ENCODE data around the gene HBG2.
"Not testable (repeated sequence)": the region's sequence is repeated elsewhere in the genome, so short reads cannot be mapped to it uniquely, and the experiment has no call there.

HBG2 gene

DNA sequence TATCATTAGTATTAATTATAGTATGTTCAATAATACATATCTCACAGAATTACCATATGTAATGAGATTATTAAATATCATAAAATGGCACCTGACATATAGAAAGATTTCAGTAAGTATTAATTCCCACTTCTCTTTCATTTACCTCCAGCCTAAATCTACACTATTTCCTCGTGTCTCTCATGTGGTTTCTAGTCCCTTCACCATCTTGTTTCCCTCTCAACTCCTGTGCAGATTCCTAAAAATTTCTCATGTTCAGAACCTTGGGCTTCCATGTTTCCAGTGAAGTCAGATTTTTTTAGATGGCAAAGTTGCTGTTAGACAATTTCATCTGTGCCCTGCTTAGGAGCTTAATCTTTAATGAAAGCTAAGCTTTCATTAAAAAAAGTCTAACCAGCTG lies 29.3 kb upstream of the HBG2 start:
- no peak for DNase-seq

DNA sequence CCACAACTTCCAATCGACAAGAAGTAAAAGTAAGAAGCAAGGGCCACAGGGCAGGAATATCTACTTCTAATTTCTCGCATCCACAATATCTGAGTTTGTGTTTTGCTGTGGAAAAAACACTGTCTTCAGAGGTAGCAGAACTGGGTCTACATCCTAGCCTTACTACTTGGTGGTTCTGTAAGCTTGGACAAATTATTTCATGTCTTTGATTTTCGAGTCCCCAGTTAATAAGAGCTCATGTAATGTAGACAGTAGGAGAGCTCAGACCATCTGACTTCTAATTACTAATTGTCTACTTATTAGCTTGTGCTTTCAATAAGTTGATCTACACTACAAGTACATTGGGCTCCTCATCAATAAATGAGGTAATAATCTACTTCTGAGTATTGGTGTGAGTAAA lies 28.5 kb upstream of the HBG2 start:
- no peak for DNase-seq

DNA sequence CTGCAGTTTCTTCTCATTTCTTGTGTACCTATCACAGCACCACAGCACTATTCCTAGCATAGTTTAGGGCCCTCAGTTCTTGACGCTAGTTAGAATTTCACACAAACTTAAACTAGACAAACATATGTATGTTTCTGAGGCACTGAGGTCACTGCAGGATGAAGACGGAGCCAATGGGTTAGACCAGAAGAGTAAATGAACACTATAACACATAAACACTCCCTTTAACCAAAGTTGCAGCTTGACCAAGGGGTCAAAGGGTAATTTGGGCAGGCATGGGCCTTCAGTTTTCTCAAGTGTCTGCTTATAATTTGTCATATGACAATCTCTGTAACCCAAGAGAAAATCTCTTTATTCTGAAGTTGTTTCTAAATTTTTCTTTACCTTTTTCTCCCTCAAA lies 28.0 kb upstream of the HBG2 start:
- DNase-seq: no peak

DNA sequence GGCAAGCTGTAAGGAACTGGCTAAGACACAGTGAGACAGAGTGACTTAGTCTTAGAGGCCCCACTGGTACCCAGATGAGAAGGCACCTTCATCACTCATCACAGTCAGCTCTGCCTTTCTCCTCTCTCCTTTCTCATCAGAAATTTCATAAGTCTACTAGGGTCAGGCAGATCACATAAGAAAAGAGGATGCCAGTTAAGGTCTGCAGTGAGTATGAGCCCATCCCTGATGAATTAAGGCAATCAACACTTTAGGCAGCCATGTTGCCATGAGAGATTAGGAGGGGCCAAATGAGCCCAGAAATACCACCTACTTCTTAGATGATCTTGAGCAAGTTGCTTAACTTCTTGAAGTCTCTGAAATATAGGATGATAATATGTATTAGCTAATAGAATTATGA lies 27.0 kb upstream of the HBG2 start:
- DNase-seq: no peak

DNA sequence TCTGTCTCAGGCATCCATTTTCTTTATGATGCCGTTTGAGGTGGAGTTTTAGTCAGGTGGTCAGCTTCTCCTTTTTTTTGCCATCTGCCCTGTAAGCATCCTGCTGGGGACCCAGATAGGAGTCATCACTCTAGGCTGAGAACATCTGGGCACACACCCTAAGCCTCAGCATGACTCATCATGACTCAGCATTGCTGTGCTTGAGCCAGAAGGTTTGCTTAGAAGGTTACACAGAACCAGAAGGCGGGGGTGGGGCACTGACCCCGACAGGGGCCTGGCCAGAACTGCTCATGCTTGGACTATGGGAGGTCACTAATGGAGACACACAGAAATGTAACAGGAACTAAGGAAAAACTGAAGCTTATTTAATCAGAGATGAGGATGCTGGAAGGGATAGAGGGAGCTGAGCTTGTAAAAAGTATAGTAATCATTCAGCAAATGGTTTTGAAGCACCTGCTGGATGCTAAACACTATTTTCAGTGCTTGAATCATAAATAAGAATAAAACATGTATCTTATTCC lies 26.1 kb upstream of the HBG2 start:
- DNase-seq: no peak

DNA sequence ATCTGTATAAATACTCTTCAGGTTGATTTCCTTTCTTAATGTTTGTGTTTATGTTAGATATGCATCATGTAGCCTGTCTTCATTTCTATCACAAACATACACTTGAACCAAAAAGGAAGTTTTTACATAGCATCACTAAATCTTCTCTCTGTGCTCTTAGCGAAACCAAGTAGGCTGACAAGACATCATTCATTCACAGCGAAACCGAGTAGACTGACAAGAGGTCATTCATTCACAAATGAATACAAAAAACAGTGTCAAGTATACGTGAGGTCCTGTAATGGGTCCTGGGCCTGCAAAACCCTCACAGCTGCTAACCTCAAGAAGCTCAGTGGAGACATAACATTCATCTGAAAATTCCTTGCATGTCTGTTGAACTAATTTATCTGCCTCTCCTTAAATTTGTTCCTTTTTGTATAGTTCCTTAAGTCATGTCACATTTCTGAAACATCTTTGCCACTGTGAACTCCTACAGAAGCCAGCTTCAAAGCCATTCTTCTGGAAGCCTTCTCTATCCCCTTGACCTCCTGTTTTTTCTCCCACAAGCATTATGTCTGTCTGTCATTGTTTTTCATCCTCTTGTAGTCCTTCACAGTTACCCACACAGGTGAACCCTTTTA lies 25.0 kb upstream of the HBG2 start:
- no peak for DNase-seq

DNA sequence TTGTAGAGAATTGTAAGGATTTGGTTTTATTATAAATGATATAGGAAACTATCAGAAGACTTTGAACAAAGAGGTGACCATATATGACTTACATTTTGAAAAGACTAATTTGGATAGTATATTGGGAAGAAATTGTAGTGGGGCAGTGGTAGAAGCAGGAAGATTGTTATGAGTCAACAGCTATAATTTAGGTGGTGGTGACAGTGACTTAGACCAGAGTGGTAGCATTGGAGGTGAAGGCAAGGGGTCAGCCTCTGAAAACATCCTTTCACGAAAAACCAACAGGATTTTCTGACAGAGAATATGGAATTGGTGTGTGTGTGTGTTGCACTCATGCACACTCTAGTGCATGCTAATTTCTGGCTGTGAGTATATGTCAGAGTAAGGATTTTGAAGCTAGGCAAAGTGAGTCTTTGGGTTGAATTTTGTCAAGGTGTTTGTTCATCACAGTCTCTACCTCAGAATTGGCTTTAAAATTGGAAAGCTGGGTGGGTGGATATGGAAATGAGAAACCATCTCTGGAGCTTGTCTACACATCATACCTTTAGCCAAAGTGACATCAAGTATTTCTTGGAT lies 23.3 kb upstream of the HBG2 start:
- no peak for DNase-seq

DNA sequence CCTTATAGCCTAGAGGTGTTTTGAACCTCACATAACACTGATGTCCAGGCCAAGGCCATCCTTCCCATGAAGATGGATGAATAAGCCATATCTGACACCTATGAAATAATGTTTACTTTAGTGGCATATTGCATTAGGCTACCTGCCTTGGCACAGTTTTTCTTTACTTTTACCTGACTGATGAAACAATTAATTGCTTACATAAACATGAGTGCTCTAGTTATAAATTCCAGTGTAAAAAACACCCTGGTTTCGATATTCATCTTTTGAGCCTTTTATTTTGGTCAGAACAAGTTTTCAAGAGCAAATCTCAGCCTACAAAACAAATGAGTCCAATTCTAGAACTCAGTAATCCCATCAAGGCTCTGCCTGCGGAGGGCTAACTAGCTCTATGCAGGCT lies 22.1 kb upstream of the HBG2 start:
- no peak for DNase-seq

DNA sequence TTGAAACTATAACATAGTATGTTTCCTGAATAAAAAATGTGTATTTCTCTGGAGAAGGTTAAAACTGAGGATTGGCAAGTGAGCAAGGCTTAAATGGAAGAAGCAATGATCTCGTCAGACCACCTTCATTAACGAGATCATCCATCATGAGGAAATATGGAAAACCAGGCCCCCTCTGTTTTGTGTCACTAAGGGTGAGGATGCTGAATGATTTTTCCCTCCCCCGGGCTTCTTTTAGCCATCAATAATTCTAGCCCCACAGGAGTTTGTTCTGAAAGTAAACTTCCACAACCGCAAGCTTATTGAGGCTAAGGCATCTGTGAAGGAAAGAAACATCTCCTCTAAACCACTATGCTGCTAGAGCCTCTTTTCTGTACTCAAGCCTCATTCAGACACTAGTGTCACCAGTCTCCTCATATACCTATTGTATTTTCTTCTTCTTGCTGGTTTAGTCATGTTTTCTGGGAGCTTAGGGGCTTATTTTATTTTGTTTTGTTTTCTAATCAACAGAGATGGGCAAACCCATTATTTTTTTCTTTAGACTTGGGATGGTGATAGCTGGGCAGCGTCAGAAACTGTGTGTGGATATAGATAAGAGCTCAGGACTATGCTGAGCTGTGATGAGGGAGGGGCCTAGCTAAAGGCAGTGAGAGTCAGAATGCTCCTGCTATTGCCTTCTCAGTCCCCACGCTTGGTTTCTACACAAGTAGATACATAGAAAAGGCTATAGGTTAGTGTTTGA lies 21.0 kb upstream of the HBG2 start:
- DNase-seq: no peak

DNA sequence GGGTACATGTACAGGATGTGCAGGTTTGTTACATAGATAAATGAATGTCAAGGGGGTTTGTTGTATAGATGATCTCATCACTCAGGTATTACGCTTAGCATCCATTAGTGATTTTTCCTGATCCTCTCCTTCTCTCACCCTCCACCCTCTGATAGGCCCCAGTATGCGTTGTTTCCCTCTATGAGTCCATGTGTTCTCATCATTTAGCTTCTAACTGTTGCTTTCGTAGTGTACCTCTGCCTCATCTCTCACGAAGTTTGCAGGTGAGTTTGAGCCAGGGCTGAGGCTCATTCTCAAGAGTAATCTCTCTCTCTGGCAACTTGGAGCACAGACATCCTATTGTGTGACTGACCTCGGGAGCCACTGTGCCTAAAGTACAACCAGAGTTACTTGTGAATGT lies 19.8 kb upstream of the HBG2 start:
- DNase-seq: no peak

DNA sequence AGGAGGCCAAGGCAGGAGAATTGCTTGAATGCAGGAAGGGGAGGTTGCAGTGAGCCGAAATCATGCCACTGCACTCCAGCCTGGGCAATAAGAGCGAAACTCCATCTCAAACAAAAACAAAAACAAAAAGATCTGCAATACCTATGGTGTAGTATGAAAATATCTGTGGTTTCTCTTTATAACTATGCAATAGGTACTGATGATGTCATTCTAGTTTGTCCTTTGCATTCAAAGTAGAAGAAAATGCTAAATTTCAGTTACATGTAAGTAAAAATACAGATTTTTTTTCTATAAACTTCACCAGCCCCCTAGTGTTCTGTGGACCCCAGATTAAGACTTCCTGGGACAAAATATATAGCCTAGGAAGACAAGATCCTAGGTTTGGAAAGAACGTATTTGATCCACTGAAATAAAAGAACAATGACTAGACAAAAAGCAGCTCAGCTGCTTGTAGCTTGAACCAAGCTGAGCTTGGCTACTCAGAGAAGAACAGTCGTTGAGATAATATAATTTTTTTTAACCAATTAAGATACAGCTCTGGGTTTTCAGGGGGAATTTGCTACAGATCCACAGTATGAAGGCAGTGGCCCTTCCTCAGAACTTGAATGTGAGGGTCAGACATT lies 17.9 kb upstream of the HBG2 start:
- no peak for DNase-seq

DNA sequence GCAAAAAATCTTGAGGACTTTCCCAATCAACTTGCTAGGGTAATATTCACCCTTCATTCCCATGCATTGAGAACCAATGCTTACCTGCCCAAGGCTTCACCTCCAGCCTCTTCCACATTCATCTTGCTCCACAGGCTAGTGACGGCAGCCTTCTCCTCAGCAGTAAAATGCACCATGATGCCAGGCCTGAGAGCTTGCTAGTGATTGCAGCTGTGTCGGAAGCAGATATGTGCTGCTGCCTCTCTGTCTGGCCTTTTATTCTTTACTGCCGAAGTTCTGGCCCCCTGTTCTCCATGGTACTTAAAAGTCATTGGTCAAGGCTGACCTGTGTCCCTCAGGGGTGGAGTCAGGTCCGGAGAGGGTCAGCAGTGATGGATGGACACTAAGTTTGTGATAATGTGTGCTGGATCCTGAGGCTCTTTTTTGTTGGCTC lies 15.2 kb upstream of the HBG2 start, which contains the start of gene HBE1:
HBE1 (minus strand) TSS at position 231 of the 433 bp plus-strand sequence; CDS start at position 176, 55 bp downstream.
- no peak for DNase-seq

DNA sequence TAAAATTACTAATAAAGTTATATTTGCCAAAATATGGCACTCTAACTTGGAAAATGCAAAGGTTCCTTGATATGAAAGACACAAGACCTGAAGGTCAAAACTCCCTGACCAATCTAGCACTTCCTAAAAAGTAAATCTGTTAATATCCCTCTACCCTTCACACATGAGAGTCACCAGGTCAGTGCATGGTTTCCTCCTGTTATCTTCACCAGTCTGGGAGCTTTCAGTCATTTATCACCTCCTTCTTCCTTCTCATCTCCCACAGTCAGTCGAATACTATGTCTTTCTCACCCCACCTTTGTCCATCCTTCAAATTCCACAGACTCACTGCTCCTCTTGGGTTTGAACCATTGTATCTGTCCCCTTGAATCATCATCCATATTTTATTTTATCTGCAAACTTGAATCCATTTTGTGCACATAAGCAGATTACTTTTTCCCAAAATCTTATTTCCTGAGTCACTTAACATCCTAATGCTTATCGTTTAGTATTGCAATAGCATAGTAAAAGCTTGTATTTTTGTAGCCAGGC lies 12.5 kb upstream of the HBG2 start:
- no peak for DNase-seq

DNA sequence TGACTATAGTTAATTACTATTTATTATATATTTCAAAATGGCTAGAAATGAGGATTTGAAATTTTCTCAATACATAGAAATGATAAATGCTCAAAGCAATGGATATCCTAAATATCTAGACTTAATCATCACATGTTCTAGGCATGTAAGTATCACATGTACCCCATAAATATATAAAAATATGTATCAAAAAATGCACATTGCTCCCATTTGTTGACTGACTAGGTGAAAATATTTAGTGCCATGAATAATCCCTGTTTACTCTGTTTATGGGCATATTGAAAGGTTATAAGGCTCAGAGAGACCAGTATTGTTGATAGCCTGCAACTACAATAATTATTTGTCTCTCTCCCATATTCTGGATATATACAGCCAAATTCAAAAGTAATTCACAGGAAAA lies 12.0 kb upstream of the HBG2 start:
- DNase-seq: no peak

DNA sequence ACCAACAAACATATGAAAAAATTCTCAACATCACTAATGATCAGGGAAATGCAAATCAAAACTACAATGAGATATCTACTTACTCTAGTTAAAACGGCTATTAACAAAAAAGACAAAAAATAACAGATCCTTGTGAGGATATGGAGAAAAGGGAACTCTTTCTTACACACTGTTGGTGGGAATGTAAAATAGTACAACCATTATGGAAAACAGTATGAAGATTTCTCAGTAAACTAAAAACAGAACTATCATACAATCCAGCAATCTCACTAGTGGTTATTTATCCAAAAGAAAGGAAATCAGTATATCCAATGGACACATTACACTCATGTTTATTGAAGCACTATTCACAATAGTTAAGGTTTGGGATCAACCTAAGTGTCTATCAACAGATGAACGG lies 11.3 kb upstream of the HBG2 start:
- no peak for DNase-seq

DNA sequence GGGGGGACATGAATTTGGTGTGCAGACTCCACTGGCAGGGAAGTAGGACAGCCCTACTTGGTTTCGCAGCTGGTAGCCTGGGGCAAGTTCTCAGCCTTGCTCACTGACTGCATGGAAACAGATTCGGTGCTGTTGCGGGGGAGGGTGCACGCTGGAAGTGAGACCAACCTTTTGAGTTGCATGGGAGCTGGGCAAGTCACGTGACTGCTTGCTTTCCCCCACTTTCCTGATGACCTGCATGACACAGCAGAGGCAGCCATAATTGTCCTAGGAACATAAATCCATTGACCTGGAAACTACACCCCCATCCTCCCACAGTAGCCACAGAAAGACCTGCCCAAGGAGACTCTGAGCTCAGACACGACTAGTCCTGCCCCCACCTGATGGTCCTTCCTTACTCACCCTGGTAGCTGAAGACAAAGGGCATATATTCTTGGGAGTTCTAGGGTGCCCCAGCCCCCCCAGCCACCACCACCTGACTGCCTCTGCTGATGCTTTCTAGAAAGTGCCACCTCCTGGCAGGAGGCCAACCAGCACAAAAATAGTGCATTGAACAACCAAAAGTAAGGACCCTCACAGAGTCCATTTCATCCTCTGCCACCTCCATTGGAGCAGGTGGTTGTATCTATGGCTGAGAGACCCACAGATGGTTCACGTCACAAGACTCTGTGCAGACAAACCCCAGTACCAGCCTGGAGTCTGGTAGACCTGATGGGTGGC lies 4.1 kb upstream of the HBG2 start:
- DNase-seq: no peak

DNA sequence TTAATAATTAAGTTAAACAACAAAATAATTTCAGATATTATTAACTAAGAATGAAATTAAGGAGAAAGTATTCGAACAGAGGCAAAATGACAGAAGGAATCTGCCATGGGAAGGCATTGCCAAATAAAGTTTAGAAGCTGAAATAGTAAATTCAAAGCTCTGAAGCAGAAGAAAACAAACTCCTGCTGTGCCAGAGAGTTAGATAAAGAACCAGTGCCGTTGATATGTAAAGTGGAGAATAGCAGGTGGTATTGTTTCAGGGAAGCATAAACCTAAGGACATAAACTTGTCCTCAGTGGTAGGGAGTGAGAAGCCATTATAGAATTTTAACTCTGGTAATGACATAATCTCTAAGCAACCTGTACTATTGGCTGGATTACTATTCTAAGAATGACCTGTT lies 2.7 kb upstream of the HBG2 start:
- DNase-seq: no peak

DNA sequence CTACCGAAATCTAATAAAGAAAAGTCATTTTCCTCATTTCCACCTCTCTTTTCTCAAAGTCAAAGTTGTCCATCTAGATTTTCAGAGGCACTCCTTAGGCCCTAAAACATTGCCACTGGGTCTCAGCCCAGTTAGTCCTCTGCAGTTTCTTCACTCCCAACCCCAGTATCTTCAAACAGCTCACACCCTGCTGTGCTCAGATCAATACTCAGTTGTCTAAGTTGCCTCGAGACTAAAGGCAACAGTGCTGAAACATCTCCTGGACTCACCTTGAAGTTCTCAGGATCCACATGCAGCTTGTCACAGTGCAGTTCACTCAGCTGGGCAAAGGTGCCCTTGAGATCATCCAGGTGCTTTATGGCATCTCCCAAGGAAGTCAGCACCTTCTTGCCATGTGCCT lies 558 bp downstream of the HBG2 start:
- not testable (repeated sequence) for DNase-seq

DNA sequence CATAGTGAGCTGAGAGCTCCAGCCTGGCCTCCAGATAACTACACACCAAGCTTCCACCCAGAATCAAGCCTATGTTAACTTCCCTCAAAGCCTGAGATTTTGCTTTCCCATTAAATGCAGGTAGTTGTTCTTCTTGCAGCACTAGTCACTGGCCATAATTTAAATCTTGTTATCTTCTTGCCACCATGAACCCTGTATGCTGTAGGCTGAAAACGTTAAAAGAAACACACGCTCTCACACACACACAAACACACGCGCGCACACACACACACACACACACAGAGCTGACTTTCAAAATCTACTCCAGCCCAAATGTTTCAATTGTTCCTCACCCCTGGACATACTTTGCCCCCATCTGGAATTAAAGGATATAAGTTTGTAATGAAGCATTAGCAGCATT lies 1.1 kb downstream of the HBG2 start:
- not testable (repeated sequence) for DNase-seq

DNA sequence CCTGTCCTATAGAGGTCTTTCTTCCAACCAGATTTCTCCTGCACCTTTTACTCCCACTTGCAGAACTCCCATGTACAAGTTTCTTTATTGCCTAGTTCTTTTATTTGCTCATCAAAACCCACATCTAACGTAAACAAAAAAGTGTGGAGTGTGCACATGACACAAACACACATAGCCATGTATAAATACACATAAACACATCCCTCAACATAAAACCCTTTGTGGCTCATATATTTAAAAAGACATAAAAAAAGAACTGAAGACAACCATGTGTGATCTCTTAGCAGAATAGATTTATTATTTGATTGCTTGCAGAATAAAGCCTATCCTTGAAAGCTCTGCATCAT lies 1.7 kb downstream of the HBG2 start:
- no peak for DNase-seq

DNA sequence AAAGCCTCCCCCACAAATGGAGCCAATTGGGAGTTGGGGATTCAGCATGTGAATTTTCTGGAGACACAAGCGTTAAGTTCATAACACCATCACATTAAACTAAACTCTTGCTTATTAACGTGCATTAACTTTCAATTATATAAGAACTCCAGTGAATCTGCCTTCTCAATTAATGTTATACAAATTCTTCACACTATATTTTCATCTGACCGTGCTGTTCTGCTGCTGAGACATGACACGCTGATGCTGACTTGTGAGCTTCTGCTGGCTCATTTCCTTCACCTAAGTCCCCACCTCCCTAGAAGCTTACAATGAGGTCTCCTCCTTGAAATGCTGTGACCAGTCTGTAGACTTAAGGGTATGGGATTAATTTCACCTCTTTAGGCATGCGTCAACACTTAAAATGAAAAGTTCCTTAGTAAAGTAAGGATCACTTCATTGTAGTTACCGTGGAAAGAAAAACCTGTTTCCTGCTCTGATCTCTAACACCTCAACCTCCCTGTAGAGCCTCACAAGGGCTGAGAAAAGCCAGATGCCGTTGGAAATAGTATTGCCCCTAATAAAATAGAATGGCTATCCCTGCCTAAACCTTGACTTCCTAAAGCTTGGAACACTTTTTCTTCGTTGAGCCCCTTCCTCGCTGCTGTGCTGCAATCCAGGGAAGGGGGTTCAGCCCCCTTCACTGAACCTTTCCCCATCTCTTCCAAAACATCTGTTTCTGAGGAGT lies 2.2 kb downstream of the HBG2 start:
- no peak for DNase-seq

DNA sequence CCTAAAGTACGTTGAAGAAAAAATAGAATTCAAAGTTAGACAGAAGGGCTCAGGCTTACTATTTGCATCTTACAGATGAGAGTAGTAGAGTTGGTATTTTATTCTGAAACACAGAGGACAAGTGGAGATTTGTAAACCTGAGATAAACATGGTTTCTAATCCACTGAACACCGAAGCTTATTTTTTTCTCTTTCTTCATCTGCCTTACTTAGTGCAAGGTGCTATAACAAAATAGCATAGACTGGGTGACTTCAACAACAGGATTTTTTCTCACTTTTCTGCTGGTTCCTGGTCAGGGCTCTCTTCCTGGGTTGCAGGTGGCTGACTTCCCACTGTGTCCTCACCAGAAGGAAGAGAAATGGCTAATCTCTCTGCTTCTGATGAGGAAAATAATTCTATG lies 2.8 kb downstream of the HBG2 start:
- DNase-seq: no peak
